GM19467 (cell line): ENCODE results near the gene ABCG4.
"Not testable (repeated sequence)": the region's sequence is repeated elsewhere in the genome, so short reads cannot be mapped to it uniquely, and the experiment has no call there.

Experiments
- ATAC-seq: cut with Tn5 transposase; IDR thresholded peaks from one replicate; pipeline ENCODE4 v1.9.1; 2021; ENCODE audit warnings: mild to moderate bottlenecking, moderate library complexity; ENCODE audit not compliant: unreplicated experiment

The ABCG4 gene

GRCh38 chr11:119115484-119116234 is 33.2 kb upstream of the ABCG4 start:
- no peak for ATAC-seq

- ATAC-seq = no peak
Observed at GRCh38 chr11:119116235-119116594, 32.6 kb upstream of the ABCG4 start.

GRCh38 chr11:119116601-119117000 is 32.3 kb upstream of the ABCG4 start:
- ATAC-seq = no peak

- no peak for ATAC-seq
Observed at GRCh38 chr11:119117004-119117706, 31.7 kb upstream of the ABCG4 start.

- no peak for ATAC-seq
Observed at GRCh38 chr11:119118227-119118626, 30.6 kb upstream of the ABCG4 start.

- ATAC-seq = no peak
Observed at GRCh38 chr11:119118946-119119345, 29.9 kb upstream of the ABCG4 start.

- no peak for ATAC-seq
Observed at GRCh38 chr11:119120639-119121007, 28.2 kb upstream of the ABCG4 start.

GRCh38 chr11:119121008-119121810 is 27.6 kb upstream of the ABCG4 start, which contains the start of gene HINFP:
Gene HINFP, plus strand, starts transcription at chr11:119121580. Its CDS starts 5,365 bp downstream, at chr11:119126945.
- ATAC-seq = peak; percentile 96

GRCh38 chr11:119121811-119122124 is 27.1 kb upstream of the ABCG4 start:
- ATAC-seq = no peak

- ATAC-seq = no peak
Observed at GRCh38 chr11:119125821-119126220, 23.0 kb upstream of the ABCG4 start.

- no peak for ATAC-seq
Observed at GRCh38 chr11:119126675-119127268, 22.1 kb upstream of the ABCG4 start.

- no peak for ATAC-seq
Observed at GRCh38 chr11:119130662-119131061, 18.2 kb upstream of the ABCG4 start.

GRCh38 chr11:119134389-119134978 is 14.4 kb upstream of the ABCG4 start:
- ATAC-seq = no peak

GRCh38 chr11:119139276-119139675 is 9.6 kb upstream of the ABCG4 start:
- not testable (repeated sequence) for ATAC-seq

- no peak for ATAC-seq
Observed at GRCh38 chr11:119144825-119145486, 3.9 kb upstream of the ABCG4 start.

GRCh38 chr11:119145551-119145950 is 3.3 kb upstream of the ABCG4 start:
- no peak for ATAC-seq

GRCh38 chr11:119147604-119148333 is 1.1 kb upstream of the ABCG4 start:
- no peak for ATAC-seq

GRCh38 chr11:119148720-119149017 is 183 bp upstream of the ABCG4 start:
- ATAC-seq = no peak

GRCh38 chr11:119149786-119150275 is 979 bp downstream of the ABCG4 start:
- no peak for ATAC-seq

- ATAC-seq = no peak
Observed at GRCh38 chr11:119152043-119152442, 3.2 kb downstream of the ABCG4 start.
